TTC549 (cell line): ENCODE results near the gene OR2A14.
"Not testable (repeated sequence)": the region's sequence is repeated elsewhere in the genome, so short reads cannot be mapped to it uniquely, and the experiment has no call there.

Source experiments
- FAIRE-seq: peaks from 2 replicates; lab custom pipeline; 2012; peaks lifted over from hg19 to GRCh38; lab: Jason Lieb, UNC

Gene OR2A14

DNA sequence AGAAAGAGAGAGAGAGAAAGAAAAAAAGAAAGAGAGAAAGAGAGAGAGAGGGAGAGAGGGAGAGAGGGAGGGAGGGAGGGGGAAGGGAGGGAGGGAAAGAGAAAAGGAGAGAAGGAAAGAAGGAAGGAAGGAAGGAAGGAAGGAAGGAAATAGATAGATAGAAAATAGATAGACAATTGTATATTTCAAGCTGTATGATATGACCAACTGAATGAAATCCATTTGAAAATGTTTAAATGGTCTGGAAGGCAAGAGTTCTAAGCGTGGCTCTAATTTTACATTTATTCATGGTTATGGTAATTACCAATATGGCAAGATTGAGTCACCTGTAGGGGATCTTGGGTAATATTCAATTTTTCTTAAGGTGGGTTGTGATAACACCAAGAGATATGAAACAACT is 35.9 kb downstream of the OR2A14 start:
- no peak for FAIRE-seq

DNA sequence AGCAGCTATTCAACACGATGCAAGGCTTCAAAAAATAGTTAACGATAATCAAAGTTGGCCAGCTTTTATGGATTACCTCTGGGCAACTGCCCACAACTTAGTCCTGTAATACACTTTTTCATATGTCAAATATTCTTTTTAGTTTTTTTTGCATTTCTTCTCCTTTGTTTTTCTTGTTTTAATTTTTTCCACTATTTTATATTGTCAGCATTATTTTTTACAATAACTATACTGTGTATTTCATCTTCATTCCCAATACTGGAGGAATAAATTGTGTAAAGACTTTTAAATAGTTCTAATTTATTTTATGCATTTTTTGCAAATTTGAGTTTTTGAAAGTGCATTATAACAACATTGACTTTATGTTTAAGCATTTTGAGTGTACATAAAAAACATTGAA is 41.8 kb downstream of the OR2A14 start:
- no peak for FAIRE-seq

DNA sequence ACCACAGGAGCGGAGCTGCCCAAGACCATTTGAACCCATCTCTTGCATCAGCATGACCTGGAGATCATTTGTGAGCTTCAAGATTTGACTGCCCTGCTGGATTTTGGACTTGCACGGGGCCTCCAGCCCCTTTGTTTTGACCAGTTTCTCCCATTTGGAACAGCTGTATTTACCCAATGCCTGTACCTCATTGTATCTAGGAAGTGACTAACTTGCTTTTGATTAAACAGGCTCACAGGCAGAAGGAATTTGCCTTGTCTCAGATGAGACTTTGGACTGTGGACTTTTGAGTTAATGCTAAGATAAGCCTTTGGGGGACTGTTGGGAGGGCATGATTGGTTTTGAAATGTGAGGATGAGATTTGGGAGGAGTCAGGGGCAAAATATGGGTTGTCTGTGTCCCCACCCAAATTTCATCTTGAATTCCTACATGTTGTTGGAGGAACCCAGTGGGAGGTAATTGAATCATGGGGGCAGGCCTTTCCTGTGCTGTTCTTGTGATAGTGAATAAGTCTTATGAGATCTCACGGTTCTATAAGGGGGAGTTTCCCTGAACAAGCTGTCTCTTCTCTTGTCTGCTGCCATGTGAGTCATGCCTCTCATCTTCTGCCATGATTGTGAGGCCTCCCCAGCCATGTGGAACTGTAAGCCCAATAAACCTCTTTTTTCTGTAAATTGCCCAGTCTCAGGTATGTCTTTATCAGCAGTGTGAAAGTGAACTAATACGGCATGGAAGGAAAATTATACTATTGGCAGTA is 48.8 kb downstream of the OR2A14 start:
- not testable (repeated sequence) for FAIRE-seq

DNA sequence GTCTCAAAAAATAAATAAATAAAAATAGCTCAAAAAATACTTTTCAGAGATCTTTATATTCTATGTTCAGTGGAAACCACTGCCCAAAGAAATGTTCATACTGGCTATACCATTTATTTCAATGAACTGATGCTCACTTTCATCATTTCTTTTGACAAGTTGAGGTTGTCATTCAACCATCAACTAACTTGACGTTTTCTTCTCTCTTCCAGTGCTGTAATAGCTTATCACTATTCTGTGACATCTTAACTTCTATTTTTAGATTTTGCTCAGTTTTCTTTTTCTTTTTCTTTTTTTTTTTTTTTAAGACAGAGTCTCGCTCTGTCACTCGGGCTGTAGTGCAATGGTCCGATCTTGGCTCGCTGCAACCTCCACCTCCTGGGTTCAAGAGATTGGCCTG is 51.6 kb downstream of the OR2A14 start:
- FAIRE-seq, result no peak

GRCh38 chr7:144178380-144179164 is 55.6 kb downstream of the OR2A14 start:
- not testable (repeated sequence) for FAIRE-seq

DNA sequence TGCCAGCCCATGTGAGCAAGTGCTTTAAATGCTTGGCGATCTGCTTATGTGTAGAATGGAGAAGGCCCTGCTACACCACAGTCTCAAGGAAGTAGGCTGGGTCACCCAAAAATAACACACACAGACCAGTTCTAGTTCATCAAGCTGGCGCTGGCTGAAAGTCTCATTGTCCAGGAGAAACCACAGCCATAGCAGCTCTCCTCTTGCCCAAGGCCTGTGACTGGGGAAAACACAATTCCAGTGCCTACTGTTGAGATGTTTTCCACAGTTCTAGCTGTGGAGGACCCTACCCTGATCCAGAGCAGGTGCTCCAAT is 56.1 kb downstream of the OR2A14 start:
- FAIRE-seq, result not testable (repeated sequence)
